ENCODE results near the gene LPGAT1.

Gene LPGAT1

DNA sequence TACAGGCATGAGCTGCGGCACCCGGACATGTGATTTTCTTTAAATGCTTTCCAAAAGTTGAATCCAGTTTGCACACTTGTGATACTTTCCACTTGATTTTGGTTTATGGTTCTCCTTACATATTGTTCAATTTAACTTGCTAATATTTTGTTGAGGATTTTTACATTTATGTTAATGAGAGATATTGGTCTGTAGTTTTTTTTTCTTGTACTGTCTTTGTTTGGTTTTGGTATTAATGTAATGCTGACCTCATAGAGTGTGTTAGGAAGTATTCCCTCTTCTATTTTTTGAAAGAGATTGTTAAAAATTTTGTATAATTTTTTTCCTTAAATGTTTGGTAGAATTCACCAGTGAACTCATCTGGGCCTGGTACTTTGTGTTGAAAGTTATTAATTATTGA, 34.6 kb upstream of the LPGAT1 start:
- TF ChIP-seq, protein P1, sequence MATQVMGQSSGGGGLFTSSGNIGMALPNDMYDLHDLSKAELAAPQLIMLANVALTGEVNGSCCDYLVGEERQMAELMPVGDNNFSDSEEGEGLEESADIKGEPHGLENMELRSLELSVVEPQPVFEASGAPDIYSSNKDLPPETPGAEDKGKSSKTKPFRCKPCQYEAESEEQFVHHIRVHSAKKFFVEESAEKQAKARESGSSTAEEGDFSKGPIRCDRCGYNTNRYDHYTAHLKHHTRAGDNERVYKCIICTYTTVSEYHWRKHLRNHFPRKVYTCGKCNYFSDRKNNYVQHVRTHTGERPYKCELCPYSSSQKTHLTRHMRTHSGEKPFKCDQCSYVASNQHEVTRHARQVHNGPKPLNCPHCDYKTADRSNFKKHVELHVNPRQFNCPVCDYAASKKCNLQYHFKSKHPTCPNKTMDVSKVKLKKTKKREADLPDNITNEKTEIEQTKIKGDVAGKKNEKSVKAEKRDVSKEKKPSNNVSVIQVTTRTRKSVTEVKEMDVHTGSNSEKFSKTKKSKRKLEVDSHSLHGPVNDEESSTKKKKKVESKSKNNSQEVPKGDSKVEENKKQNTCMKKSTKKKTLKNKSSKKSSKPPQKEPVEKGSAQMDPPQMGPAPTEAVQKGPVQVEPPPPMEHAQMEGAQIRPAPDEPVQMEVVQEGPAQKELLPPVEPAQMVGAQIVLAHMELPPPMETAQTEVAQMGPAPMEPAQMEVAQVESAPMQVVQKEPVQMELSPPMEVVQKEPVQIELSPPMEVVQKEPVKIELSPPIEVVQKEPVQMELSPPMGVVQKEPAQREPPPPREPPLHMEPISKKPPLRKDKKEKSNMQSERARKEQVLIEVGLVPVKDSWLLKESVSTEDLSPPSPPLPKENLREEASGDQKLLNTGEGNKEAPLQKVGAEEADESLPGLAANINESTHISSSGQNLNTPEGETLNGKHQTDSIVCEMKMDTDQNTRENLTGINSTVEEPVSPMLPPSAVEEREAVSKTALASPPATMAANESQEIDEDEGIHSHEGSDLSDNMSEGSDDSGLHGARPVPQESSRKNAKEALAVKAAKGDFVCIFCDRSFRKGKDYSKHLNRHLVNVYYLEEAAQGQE (IDR thresholded peaks at IDR 0.05; ENCODE audit: insufficient replicate concordance, low read depth): no peak
- TF ChIP-seq SPI1 (IDR thresholded peaks at IDR 0.05; ENCODE audit: borderline replicate concordance, low read depth): no peak
- no peak for TF ChIP-seq GABPA (IDR thresholded peaks at IDR 0.05; ENCODE audit: low read depth)
- TF ChIP-seq POLR2AphosphoS5 (IDR thresholded peaks at IDR 0.05; ENCODE audit: low read depth): no peak
- TF ChIP-seq CTCF (IDR thresholded peaks at IDR 0.05; ENCODE audit: insufficient read depth, low read length): no peak
- Histone ChIP-seq H3K27me3 (ENCODE audit: insufficient read depth, poor library complexity, severe bottlenecking) (no peaks in the 10 kb centered on the region), H3K27ac (replicated peaks) (no peak overlapping the region), H3K4me3 (replicated peaks; ENCODE audit: insufficient read depth, low read length) (no peak overlapping the region)
- DNase-seq (ENCODE audit: low read depth in 1 of 2, low spot score in 1 of 2): no peak

DNA sequence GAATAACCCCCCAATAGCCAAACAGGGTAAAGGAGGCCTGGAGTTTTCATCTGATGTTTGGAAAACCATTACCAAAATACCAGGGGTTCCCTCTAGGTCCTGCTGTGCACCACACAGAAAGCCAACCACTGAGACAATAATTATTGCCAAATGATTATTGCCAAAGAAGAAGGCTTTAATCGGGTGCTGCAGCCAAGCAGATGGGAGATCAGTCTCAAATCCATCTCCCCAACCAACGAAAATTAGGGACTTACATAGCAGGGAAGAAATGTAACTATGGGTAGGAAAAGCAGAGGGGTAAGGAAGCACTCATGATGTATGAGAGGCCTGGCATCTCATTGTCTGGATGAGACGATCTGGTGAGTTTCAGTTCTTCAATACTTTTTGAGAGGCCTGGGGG, 28.8 kb upstream of the LPGAT1 start:
- no peak overlapping the region for H3K4me3 ChIP-seq (replicated peaks; ENCODE audit: insufficient read depth, low read length)
- TF ChIP-seq CTCF (IDR thresholded peaks at IDR 0.05; ENCODE audit: insufficient read depth, low read length) (no peak), SPI1 (IDR thresholded peaks at IDR 0.05; ENCODE audit: borderline replicate concordance, low read depth) (no peak), GABPA (IDR thresholded peaks at IDR 0.05; ENCODE audit: low read depth) (no peak), POLR2AphosphoS5 (IDR thresholded peaks at IDR 0.05; ENCODE audit: low read depth) (no peak)
- TF ChIP-seq, protein P1 (IDR thresholded peaks at IDR 0.05; ENCODE audit: insufficient replicate concordance, low read depth): no peak
- H3K27ac ChIP-seq (replicated peaks): no peak overlapping the region
- H3K27me3 ChIP-seq (ENCODE audit: insufficient read depth, poor library complexity, severe bottlenecking): no peaks in the 10 kb centered on the region
- DNase-seq (ENCODE audit: low read depth in 1 of 2, low spot score in 1 of 2): no peak

DNA sequence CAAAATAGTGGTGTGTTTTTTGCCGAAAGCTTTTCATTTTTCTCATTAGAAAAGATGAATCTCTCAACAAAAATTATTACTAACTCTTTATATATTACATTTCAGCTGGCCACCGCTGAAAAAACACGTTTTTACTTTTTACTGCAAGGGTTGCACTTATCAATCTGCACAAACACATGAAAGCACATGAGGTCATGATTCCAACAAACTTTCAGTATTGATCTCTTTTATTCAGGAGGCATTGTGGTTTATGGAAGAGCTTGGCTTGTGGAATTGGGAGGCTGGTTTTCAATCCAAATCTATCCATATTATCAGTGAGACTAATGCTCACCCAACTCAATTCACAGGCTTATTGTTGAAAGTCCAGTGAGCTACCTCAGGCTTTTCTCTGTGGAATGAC, 20.6 kb upstream of the LPGAT1 start:
- Histone ChIP-seq H3K27ac (replicated peaks) (no peak overlapping the region), H3K27me3 (ENCODE audit: insufficient read depth, poor library complexity, severe bottlenecking) (no peaks in the 10 kb centered on the region), H3K4me3 (replicated peaks; ENCODE audit: insufficient read depth, low read length) (no peak overlapping the region)
- TF ChIP-seq CTCF (IDR thresholded peaks at IDR 0.05; ENCODE audit: insufficient read depth, low read length) (no peak), GABPA (IDR thresholded peaks at IDR 0.05; ENCODE audit: low read depth) (no peak)
- no peak for DNase-seq (ENCODE audit: low read depth in 1 of 2, low spot score in 1 of 2)

Measured in HL-60 (cell line).